SK-N-SH treated with all-trans-retinoic acid at 6 μM for 48 hours (cell line): ENCODE measurements around the gene SARS1.

Experiments
- ATAC-seq: fragments of 200-7000 bp; cut with Tn5 transposase; 3 replicates; pipeline ENCODE4 v1.9.1; 2020; ENCODE audit warnings: mild to moderate bottlenecking, moderate library complexity
- ARNTL ChIP-seq: fragments of 450-650 bp; formaldehyde crosslinking; IDR thresholded peaks from 2 replicates; pipeline ENCODE4 v1.5.0; 2020; ENCODE audit warnings: low read depth, mild to moderate bottlenecking, moderate library complexity, borderline replicate concordance
- BACH2 ChIP-seq: fragments of 250-450 bp; sonication (Bioruptor Pico); IDR thresholded peaks from 2 replicates; pipeline ENCODE4 v1.9.0; 2021; ENCODE audit warnings: mild to moderate bottlenecking, borderline replicate concordance
- CSDC2 ChIP-seq: fragments of 250-450 bp; sonication (Bioruptor Pico); IDR thresholded peaks from 2 replicates; pipeline ENCODE4 v1.5.0; 2020; ENCODE audit warnings: mild to moderate bottlenecking, moderate library complexity
- ESRRG ChIP-seq: fragments of 250-450 bp; sonication (Bioruptor Pico); IDR thresholded peaks from 2 replicates; pipeline ENCODE4 v1.6.1; 2021; ENCODE audit warnings: mild to moderate bottlenecking
- GLIS3 ChIP-seq: fragments of 250-450 bp; sonication (Bioruptor Pico); IDR thresholded peaks from 2 replicates; pipeline ENCODE4 v1.5.0; 2020; ENCODE audit warnings: mild to moderate bottlenecking, moderate library complexity
- ISL1 ChIP-seq: fragments of 250-450 bp; sonication (Bioruptor Pico); IDR thresholded peaks from 2 replicates; pipeline ENCODE4 v2.1.2; 2022; ENCODE audit warnings: mild to moderate bottlenecking, moderate library complexity
- OSR1 ChIP-seq: fragments of 250-450 bp; sonication (Bioruptor Pico); IDR thresholded peaks from 2 replicates; pipeline ENCODE4 v1.8.0; 2022; ENCODE audit warnings: moderate library complexity, mild to moderate bottlenecking, inconsistent platforms
- PPARA ChIP-seq: fragments of 250-450 bp; sonication (Bioruptor Pico); IDR thresholded peaks from 2 replicates; pipeline ENCODE4 v1.5.0; 2020; ENCODE audit warnings: mild to moderate bottlenecking, borderline replicate concordance
- SNAI2 ChIP-seq: fragments of 250-450 bp; sonication (Bioruptor Pico); IDR thresholded peaks from 2 replicates; pipeline ENCODE4 v1.5.0; 2020; ENCODE audit warnings: mild to moderate bottlenecking, moderate library complexity
- TCF4 ChIP-seq: fragments of 250-450 bp; sonication (Bioruptor Pico); IDR thresholded peaks from 2 replicates; pipeline ENCODE4 v1.8.0; 2021; ENCODE audit warnings: mild to moderate bottlenecking, moderate library complexity, borderline replicate concordance
- ZFP3 ChIP-seq: fragments of 250-450 bp; sonication (Bioruptor Pico); IDR thresholded peaks from 2 replicates; pipeline ENCODE4 v1.5.0; 2020; ENCODE audit warnings: mild to moderate bottlenecking, moderate library complexity
- ZFP30 ChIP-seq: fragments of 450-650 bp; formaldehyde crosslinking; IDR thresholded peaks from 2 replicates; pipeline ENCODE4 v1.5.0; 2022; ENCODE audit warnings: mild to moderate bottlenecking, moderate library complexity
- ZNF565 ChIP-seq: fragments of 450-650 bp; formaldehyde crosslinking; conservative IDR thresholded peaks from 2 replicates; pipeline ENCODE4 v1.5.0; 2020; ENCODE audit warnings: low read depth, mild to moderate bottlenecking, moderate library complexity
- ZNF70 ChIP-seq: fragments of 450-650 bp; formaldehyde crosslinking; IDR thresholded peaks from 2 replicates; pipeline ENCODE4 v1.5.0; 2020; ENCODE audit warnings: mild to moderate bottlenecking, moderate library complexity
- ZNF8 ChIP-seq: fragments of 450-650 bp; formaldehyde crosslinking; IDR thresholded peaks from 2 replicates; pipeline ENCODE4 v1.5.0; 2020; ENCODE audit warnings: mild to moderate bottlenecking, moderate library complexity
- TF ChIP-seq, protein P1 (sequence below): fragments of 250-450 bp; sonication (Bioruptor Pico); IDR thresholded peaks from 2 replicates; pipeline ENCODE4 v1.8.0; 2020; ENCODE audit warnings: mild to moderate bottlenecking, moderate library complexity, borderline replicate concordance
- TF ChIP-seq, protein P2 (sequence below): fragments of 250-450 bp; sonication (Bioruptor Pico); IDR thresholded peaks from 2 replicates; pipeline ENCODE4 v1.5.0; 2020; ENCODE audit warnings: mild to moderate bottlenecking, moderate library complexity
- TF ChIP-seq, protein P3 (sequence below): fragments of 250-450 bp; sonication (Bioruptor Pico); IDR thresholded peaks from 2 replicates; pipeline ENCODE4 v1.8.0; 2021; ENCODE audit warnings: low read depth, mild to moderate bottlenecking, moderate library complexity, borderline replicate concordance
- TF ChIP-seq, protein P4 (sequence below): fragments of 250-450 bp; sonication (Bioruptor Pico); IDR thresholded peaks from 2 replicates; pipeline ENCODE4 v1.5.1; 2020; ENCODE audit warnings: low read depth, mild to moderate bottlenecking, moderate library complexity
- TF ChIP-seq, protein P5 (sequence below): fragments of 250-450 bp; sonication (Bioruptor Pico); IDR thresholded peaks from 2 replicates; pipeline ENCODE4 v1.5.1; 2021; ENCODE audit warnings: mild to moderate bottlenecking, moderate library complexity

SARS1 gene

DNA sequence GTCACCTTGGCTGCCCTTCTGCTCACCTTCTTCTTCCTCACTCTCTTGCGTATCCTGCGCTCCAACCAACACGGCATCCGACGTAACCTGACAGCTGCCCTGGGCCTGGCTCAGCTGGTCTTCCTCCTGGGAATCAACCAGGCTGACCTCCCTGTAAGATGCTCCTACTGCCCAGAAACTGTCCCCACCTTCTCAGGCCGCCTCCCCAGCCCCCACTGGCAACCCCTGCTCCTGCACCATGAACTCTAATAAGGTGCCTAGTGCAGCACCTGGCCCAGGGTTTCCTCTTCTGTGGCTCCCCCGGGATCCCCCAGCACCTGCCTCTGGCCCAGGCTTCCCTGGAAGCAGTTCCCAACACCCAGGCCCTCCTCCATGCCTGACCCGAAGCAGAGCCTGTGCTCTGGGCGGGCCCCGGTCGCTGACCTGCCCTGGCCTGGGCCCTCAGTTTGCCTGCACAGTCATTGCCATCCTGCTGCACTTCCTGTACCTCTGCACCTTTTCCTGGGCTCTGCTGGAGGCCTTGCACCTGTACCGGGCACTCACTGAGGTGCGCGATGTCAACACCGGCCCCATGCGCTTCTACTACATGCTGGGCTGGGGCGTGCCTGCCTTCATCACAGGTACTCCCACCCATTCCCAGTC is 56.4 kb downstream of the SARS1 start:
- ATAC-seq = no peak
- TF ChIP-seq ZNF8 (CRISPR knock-in tag) = no peak
- no peak for TF ChIP-seq SNAI2 (CRISPR knock-in tag)
- no peak for TF ChIP-seq PPARA (CRISPR knock-in tag)
- no peak for TF ChIP-seq BACH2 (CRISPR knock-in tag)
- TF ChIP-seq, protein P1, sequence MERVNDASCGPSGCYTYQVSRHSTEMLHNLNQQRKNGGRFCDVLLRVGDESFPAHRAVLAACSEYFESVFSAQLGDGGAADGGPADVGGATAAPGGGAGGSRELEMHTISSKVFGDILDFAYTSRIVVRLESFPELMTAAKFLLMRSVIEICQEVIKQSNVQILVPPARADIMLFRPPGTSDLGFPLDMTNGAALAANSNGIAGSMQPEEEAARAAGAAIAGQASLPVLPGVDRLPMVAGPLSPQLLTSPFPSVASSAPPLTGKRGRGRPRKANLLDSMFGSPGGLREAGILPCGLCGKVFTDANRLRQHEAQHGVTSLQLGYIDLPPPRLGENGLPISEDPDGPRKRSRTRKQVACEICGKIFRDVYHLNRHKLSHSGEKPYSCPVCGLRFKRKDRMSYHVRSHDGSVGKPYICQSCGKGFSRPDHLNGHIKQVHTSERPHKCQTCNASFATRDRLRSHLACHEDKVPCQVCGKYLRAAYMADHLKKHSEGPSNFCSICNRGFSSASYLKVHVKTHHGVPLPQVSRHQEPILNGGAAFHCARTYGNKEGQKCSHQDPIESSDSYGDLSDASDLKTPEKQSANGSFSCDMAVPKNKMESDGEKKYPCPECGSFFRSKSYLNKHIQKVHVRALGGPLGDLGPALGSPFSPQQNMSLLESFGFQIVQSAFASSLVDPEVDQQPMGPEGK (CRISPR knock-in tag) = no peak

DNA sequence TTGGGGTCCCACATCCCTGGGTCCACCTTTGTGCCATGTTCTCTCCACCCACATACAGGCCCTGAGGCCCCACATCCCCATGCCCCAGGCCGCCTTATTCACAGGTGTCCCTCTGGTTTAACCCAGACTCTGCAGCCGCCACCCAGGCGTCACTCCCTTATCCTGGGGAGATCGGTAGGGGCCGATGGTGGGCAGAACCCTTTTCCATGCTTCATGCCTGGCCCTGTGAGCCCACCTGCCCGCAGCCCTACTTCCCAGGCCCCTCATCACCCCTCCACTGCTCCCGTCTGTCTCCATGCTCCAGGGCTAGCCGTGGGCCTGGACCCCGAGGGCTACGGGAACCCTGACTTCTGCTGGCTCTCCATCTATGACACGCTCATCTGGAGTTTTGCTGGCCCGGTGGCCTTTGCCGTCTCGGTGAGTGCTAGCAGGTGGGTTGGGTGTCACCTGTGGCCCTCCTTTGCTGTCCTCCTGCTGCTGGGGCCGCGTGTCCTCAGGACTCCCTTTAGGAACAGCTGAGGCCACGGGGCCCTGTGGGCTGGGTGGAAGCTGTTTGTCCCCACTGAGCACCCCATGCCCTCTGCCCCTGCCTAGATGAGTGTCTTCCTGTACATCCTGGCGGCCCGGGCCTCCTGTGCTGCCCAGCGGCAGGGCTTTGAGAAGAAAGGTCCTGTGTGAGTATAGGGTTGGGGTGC is 57.1 kb downstream of the SARS1 start:
- ATAC-seq = no peak
- TF ChIP-seq ZFP30 (CRISPR knock-in tag) = no peak
- TF ChIP-seq ZNF8 (CRISPR knock-in tag) = no peak
- TF ChIP-seq TCF4 (CRISPR knock-in tag) = no peak
- no peak for TF ChIP-seq ESRRG
- no peak for TF ChIP-seq ZFP3 (CRISPR knock-in tag)
- no peak for TF ChIP-seq GLIS3 (CRISPR knock-in tag)
- no peak for TF ChIP-seq PPARA (CRISPR knock-in tag)
- no peak for TF ChIP-seq ISL1 (CRISPR knock-in tag)
- TF ChIP-seq, protein P2, sequence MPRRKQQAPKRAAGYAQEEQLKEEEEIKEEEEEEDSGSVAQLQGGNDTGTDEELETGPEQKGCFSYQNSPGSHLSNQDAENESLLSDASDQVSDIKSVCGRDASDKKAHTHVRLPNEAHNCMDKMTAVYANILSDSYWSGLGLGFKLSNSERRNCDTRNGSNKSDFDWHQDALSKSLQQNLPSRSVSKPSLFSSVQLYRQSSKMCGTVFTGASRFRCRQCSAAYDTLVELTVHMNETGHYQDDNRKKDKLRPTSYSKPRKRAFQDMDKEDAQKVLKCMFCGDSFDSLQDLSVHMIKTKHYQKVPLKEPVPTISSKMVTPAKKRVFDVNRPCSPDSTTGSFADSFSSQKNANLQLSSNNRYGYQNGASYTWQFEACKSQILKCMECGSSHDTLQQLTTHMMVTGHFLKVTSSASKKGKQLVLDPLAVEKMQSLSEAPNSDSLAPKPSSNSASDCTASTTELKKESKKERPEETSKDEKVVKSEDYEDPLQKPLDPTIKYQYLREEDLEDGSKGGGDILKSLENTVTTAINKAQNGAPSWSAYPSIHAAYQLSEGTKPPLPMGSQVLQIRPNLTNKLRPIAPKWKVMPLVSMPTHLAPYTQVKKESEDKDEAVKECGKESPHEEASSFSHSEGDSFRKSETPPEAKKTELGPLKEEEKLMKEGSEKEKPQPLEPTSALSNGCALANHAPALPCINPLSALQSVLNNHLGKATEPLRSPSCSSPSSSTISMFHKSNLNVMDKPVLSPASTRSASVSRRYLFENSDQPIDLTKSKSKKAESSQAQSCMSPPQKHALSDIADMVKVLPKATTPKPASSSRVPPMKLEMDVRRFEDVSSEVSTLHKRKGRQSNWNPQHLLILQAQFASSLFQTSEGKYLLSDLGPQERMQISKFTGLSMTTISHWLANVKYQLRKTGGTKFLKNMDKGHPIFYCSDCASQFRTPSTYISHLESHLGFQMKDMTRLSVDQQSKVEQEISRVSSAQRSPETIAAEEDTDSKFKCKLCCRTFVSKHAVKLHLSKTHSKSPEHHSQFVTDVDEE (CRISPR knock-in tag) = no peak
- no peak for TF ChIP-seq CSDC2 (CRISPR knock-in tag)
- TF ChIP-seq, protein P3, sequence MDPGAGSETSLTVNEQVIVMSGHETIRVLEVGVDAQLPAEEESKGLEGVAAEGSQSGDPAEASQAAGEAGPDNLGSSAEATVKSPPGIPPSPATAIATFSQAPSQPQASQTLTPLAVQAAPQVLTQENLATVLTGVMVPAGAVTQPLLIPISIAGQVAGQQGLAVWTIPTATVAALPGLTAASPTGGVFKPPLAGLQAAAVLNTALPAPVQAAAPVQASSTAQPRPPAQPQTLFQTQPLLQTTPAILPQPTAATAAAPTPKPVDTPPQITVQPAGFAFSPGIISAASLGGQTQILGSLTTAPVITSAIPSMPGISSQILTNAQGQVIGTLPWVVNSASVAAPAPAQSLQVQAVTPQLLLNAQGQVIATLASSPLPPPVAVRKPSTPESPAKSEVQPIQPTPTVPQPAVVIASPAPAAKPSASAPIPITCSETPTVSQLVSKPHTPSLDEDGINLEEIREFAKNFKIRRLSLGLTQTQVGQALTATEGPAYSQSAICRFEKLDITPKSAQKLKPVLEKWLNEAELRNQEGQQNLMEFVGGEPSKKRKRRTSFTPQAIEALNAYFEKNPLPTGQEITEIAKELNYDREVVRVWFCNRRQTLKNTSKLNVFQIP (CRISPR knock-in tag) = no peak
- TF ChIP-seq, protein P4, sequence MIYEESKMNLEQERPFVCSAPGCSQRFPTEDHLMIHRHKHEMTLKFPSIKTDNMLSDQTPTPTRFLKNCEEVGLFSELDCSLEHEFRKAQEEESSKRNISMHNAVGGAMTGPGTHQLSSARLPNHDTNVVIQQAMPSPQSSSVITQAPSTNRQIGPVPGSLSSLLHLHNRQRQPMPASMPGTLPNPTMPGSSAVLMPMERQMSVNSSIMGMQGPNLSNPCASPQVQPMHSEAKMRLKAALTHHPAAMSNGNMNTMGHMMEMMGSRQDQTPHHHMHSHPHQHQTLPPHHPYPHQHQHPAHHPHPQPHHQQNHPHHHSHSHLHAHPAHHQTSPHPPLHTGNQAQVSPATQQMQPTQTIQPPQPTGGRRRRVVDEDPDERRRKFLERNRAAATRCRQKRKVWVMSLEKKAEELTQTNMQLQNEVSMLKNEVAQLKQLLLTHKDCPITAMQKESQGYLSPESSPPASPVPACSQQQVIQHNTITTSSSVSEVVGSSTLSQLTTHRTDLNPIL (CRISPR knock-in tag) = no peak
- TF ChIP-seq ZNF70 (CRISPR knock-in tag) = no peak

DNA sequence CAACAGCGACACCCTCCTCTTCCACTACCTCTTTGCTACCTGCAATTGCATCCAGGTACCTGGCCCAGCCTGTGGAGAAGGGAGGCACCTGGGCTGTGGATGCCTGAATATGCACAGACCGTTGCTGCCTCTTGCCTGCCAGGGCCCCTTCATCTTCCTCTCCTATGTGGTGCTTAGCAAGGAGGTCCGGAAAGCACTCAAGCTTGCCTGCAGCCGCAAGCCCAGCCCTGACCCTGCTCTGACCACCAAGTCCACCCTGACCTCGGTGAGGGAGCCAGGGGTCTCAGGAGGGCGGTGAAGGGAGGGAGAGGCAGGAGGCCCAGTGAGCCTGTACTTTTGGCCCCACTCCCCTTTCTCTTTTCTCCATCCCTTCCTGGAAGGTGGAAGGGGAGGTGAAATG is 57.7 kb downstream of the SARS1 start:
- ATAC-seq = no peak
- no peak for TF ChIP-seq ARNTL (CRISPR knock-in tag)
- no peak for TF ChIP-seq PPARA (CRISPR knock-in tag)
- TF ChIP-seq, protein P2 (CRISPR knock-in tag) = no peak
- TF ChIP-seq ZFP3 (CRISPR knock-in tag) = no peak
- TF ChIP-seq OSR1 (CRISPR knock-in tag) = no peak
- TF ChIP-seq SNAI2 (CRISPR knock-in tag) = no peak
- TF ChIP-seq TCF4 (CRISPR knock-in tag) = no peak
- TF ChIP-seq, protein P4 (CRISPR knock-in tag) = no peak
- TF ChIP-seq GLIS3 (CRISPR knock-in tag) = no peak
- TF ChIP-seq, protein P5, sequence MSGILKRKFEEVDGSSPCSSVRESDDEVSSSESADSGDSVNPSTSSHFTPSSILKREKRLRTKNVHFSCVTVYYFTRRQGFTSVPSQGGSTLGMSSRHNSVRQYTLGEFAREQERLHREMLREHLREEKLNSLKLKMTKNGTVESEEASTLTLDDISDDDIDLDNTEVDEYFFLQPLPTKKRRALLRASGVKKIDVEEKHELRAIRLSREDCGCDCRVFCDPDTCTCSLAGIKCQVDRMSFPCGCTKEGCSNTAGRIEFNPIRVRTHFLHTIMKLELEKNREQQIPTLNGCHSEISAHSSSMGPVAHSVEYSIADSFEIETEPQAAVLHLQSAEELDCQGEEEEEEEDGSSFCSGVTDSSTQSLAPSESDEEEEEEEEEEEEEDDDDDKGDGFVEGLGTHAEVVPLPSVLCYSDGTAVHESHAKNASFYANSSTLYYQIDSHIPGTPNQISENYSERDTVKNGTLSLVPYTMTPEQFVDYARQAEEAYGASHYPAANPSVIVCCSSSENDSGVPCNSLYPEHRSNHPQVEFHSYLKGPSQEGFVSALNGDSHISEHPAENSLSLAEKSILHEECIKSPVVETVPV (CRISPR knock-in tag) = no peak
- TF ChIP-seq CSDC2 (CRISPR knock-in tag) = no peak
- no peak for TF ChIP-seq ZNF8 (CRISPR knock-in tag)
- TF ChIP-seq ZNF565 = no peak
- TF ChIP-seq, protein P3 (CRISPR knock-in tag) = no peak
